ENCODE data around the gene TNPO2. TPM values are rescaled to one million over a fixed set of nuclear protein-coding genes. Genes with fewer than 3 reads are reported as not detected.
A peak's percentile ranks its signal among the peaks of the same experiment; 100 is the strongest.

The TNPO2 gene
- total RNA-seq, 1 donor from 2014 or later = 109 TPM

DNA sequence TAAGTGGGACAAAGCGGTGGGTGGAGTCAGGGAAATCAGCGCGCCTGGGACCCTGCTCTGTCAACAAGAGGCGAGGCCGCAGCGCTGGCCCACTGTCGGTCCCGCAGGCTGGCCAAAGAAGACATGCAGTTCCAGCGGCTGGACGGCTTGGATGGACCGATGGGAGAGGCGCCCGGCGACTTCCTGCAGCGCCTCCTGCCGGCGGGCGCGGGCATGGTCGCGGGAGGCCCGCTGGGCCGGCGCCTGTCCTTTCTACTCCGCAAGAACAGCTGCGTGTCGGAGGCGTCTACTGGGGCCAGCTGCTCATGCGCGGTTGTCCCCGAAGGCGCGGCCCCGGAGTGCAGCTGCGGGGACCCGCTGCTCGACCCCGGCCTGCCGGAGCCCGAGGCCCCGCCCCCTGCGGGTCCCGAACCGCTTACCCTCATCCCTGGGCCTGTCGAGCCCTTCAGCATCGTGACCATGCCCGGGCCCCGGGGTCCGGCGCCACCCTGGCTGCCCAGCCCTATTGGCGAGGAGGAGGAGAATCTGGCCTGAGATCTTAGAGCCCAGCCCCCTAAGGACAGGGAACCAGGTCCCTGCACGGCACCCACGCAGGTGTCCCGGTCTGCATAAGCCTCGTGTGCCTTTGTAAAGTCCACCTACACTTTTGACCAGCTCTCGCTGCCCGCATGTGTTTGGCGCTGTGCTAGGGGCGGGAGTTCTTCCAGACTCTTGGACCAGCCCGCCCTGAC lies 34.0 kb upstream of the TNPO2 start:
- Mint-ChIP-seq H3K27ac (no peak overlapping the region), H3K9me3 (ENCODE audit: low read depth) (no peaks in the 10 kb centered on the region), H3K4me1 (ENCODE audit: low read depth) (peaks cover 5% of the 10 kb centered on the region), H3K4me3 (ENCODE audit: low read depth) (peak overlapping the region; percentile 35), H3K36me3 (ENCODE audit: insufficient read depth) (peaks cover 3% of the 10 kb centered on the region), H3K27me3 (peaks cover 10% of the 10 kb centered on the region)
- TF ChIP-seq, protein P1, sequence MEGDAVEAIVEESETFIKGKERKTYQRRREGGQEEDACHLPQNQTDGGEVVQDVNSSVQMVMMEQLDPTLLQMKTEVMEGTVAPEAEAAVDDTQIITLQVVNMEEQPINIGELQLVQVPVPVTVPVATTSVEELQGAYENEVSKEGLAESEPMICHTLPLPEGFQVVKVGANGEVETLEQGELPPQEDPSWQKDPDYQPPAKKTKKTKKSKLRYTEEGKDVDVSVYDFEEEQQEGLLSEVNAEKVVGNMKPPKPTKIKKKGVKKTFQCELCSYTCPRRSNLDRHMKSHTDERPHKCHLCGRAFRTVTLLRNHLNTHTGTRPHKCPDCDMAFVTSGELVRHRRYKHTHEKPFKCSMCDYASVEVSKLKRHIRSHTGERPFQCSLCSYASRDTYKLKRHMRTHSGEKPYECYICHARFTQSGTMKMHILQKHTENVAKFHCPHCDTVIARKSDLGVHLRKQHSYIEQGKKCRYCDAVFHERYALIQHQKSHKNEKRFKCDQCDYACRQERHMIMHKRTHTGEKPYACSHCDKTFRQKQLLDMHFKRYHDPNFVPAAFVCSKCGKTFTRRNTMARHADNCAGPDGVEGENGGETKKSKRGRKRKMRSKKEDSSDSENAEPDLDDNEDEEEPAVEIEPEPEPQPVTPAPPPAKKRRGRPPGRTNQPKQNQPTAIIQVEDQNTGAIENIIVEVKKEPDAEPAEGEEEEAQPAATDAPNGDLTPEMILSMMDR (IDR thresholded peaks at IDR 0.05; ENCODE audit: unreplicated experiment) = peak; percentile 99
- peak; percentile 72 for DNase-seq (ENCODE audit: low spot score, unreplicated experiment)

DNA sequence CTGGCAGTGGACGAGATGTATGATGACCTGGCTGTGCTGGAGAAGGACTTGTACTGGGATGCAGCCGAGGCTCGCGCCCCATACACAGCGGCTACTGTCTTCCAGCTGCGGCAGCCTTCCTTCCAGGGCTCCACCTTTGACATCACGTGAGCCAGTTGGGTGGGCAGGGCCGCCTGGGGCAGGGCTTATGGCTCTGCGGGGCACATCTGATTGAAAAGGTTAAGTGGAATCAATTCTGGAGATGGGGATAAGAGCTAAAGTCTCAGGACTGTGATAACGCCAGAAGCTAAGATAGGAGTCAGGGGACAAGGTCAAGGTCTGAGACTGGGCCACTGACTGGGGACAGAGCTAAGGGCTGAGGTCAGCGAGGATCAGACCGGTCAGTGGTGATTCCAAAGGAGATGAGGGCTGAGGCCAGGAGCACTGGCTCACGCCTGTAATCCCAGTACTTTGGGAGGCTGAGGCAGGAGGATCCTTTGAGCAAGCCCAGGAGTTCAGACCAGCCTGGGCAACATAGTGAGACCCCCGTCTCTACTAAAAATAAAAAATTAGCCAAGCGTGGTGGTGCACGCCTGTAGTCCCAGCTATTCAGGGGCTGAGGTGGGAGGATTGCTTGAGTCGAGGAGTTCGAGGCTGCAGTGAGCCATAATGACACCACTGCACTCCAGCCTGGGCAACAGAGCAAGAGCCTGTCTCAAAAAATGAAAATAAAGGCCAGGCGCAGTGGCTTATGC lies 32.6 kb upstream of the TNPO2 start:
- Mint-ChIP-seq H3K27ac (peak overlapping the region; percentile 57), H3K4me1 (ENCODE audit: low read depth) (peaks cover 5% of the 10 kb centered on the region), H3K4me3 (ENCODE audit: low read depth) (no peak overlapping the region), H3K36me3 (ENCODE audit: insufficient read depth) (peaks cover 3% of the 10 kb centered on the region), H3K27me3 (peaks cover 23% of the 10 kb centered on the region), H3K9me3 (ENCODE audit: low read depth) (no peaks in the 10 kb centered on the region)
- TF ChIP-seq, protein P1 (IDR thresholded peaks at IDR 0.05; ENCODE audit: unreplicated experiment) = no peak
- no peak for DNase-seq (ENCODE audit: low spot score, unreplicated experiment)

DNA sequence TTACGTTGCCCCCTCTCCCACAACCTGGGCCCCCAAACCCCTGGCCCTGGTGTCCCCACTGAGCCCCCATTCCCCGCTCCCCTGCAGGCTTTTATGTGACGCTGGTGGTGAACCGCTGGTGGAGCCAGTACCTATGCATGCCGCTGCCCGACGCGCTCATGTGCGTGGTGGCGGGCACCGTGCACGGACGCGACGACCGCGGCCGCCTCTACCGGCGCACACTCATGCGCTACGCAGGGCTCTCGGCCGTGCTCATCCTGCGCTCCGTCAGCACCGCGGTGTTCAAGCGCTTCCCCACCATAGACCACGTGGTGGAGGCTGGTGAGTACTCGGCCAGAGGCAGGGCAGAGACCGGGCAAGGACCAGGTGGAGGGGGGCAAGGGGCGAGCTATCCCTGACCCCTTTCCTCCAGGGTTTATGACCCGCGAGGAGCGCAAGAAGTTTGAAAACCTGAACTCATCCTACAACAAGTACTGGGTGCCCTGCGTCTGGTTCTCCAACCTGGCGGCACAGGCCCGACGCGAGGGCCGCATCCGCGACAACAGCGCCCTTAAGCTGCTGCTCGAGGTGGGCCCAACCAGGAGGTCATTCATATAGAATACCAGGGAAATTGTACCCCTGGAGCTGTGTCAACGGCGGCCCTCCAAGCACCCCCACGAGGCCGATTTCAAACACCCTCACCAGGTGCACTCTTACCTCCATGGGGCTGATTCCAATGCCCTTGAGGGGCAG lies 30.9 kb upstream of the TNPO2 start:
- Mint-ChIP-seq H3K36me3 (ENCODE audit: insufficient read depth) (no peaks in the 10 kb centered on the region), H3K27me3 (peaks cover 38% of the 10 kb centered on the region), H3K4me3 (ENCODE audit: low read depth) (no peak overlapping the region), H3K27ac (no peak overlapping the region), H3K9me3 (ENCODE audit: low read depth) (no peaks in the 10 kb centered on the region), H3K4me1 (ENCODE audit: low read depth) (peaks cover 5% of the 10 kb centered on the region)
- TF ChIP-seq, protein P1 (IDR thresholded peaks at IDR 0.05; ENCODE audit: unreplicated experiment) = no peak
- no peak for DNase-seq (ENCODE audit: low spot score, unreplicated experiment)

DNA sequence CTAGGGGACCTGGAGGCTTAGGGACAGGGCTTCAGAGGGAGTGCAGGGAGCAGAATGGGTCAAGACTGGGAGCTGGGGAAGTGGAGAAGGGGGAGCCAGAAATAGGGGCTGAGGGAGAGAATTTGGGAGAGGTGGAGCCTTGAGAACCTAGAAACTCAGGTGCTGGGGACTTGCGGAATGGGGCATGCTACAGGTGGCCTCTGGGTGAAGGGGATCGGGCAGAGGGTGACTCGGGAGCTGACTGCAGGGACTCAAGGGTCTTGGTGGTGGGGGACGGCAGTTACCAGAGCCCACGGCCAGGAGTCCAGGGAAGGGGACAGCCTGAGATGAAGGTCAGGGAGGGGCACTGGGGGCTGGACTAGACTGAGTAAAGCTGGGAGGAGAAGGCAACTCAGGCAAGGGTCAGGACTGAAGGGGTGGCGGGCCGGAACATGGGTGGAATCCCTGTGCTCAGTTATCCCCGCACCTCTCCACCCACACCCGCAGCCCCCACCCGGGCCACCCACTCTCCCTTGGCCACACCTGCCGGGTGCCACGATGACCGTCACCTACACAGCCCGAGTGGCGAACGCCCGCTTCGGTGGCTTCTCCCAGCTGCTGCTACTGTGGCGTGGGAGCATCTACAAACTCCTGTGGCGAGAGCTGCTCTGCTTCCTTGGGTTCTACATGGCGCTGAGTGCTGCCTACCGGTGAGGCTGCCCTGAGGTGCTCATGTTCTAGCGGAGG lies 28.5 kb upstream of the TNPO2 start:
- peaks cover 46% of the 10 kb centered on the region for H3K27me3 Mint-ChIP-seq
- H3K4me1 Mint-ChIP-seq (ENCODE audit: low read depth) = peaks cover 4% of the 10 kb centered on the region
- H3K9me3 Mint-ChIP-seq (ENCODE audit: low read depth) = peaks cover 5% of the 10 kb centered on the region
- TF ChIP-seq, protein P1 (IDR thresholded peaks at IDR 0.05; ENCODE audit: unreplicated experiment) = no peak
- H3K4me3 Mint-ChIP-seq (ENCODE audit: low read depth) = no peak overlapping the region
- DNase-seq (ENCODE audit: low spot score, unreplicated experiment) = no peak
- peaks cover 12% of the 10 kb centered on the region for H3K36me3 Mint-ChIP-seq (ENCODE audit: insufficient read depth)
- no peak overlapping the region for H3K27ac Mint-ChIP-seq

DNA sequence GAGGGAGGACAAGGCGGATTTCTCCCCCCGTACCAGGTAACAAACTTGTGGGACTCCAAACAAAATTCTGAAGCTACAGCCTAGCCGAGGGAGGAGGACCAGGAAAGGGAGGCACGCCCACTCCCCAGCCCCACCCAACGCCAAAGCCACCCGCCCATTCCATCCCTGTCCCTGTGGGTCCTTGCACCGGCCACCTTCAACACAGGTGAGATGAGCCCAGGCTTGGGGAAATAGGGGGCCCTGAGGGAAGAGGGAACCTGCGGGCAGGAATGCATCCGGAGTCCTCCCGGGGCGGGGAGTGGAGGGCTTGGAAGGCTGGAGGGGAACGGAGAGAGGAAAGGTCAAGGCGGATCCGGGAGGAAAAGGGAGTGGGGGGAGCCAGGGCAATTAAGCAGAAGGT lies 27.9 kb upstream of the TNPO2 start, which contains the start of gene BEST2:
TSS of gene BEST2 (plus strand) at position 157 of the 400 bp plus-strand sequence. CDS start 802 bp downstream, outside the sequence.
- H3K9me3 Mint-ChIP-seq (ENCODE audit: low read depth) = peaks cover 5% of the 10 kb centered on the region
- no peak for DNase-seq (ENCODE audit: low spot score, unreplicated experiment)
- TF ChIP-seq, protein P1 (IDR thresholded peaks at IDR 0.05; ENCODE audit: unreplicated experiment) = no peak
- H3K4me3 Mint-ChIP-seq (ENCODE audit: low read depth) = no peak within 1 kb of the TSS
- peaks cover 46% of the 10 kb centered on the region for H3K27me3 Mint-ChIP-seq
- H3K36me3 Mint-ChIP-seq (ENCODE audit: insufficient read depth) = peaks cover 15% of the 10 kb centered on the region
- H3K27ac Mint-ChIP-seq = no peak within 1 kb of the TSS
- H3K4me1 Mint-ChIP-seq (ENCODE audit: low read depth) = peaks cover 4% of the 10 kb centered on the region
